HUES64 (cell line): ENCODE data around the gene PDE4DIP.
"Not testable (repeated sequence)": the region's sequence is repeated elsewhere in the genome, so short reads cannot be mapped to it uniquely, and the experiment has no call there.

ENCODE experiments used
- H3K27ac ChIP-seq: 2 replicates; pipeline ENCODE4 v1.7.0; 2013; ENCODE audit warnings: low read depth, low read length, inconsistent platforms
- H3K27me3 ChIP-seq: 2 replicates; pipeline ENCODE4 v1.6.1; 2013; ENCODE audit warnings: mild to moderate bottlenecking, low read length; ENCODE audit not compliant: insufficient read depth
- H3K36me3 ChIP-seq: 2 replicates; pipeline ENCODE4 v1.6.1; 2013; ENCODE audit warnings: mild to moderate bottlenecking, low read length; ENCODE audit not compliant: insufficient read depth
- H3K4me1 ChIP-seq: 2 replicates; pipeline ENCODE4 v1.6.1; 2013; ENCODE audit warnings: mild to moderate bottlenecking, low read length, moderate library complexity; ENCODE audit not compliant: insufficient read depth
- H3K4me3 ChIP-seq: 2 replicates; pipeline ENCODE4 v1.5.1; 2013; ENCODE audit warnings: mild to moderate bottlenecking, low read length, moderate library complexity
- H3K9ac ChIP-seq: 2 replicates; pipeline ENCODE4 v1.6.1; 2013; ENCODE audit warnings: mild to moderate bottlenecking, low read depth, low read length
- H3K9me3 ChIP-seq: 2 replicates; pipeline ENCODE4 v1.6.1; 2013; ENCODE audit warnings: low read depth, low read length; ENCODE audit not compliant: insufficient read depth
- WGBS: fragments of 150-250, 120-280 bp; methylation state at CpG from one replicate; pipeline ENCODE4 v1.1.7; 2013; ENCODE audit warnings: missing lambda C conversion rate; 5-methylcytosine and 5-hydroxymethylcytosine counted together

The PDE4DIP gene

GRCh38 chr1:149018577-149018976 is 174.3 kb downstream of the PDE4DIP start:
- 100% methylated on average over 1 of the region's 3 CpGs for WGBS
- H3K27me3 ChIP-seq, H3K4me1 ChIP-seq, H3K36me3 ChIP-seq, H3K9me3 ChIP-seq, H3K4me3 ChIP-seq, H3K9ac ChIP-seq, H3K27ac ChIP-seq: not testable (repeated sequence)

- not testable (repeated sequence) for H3K9me3 ChIP-seq
- no CpG with 5 or more reads among the region's 3 CpGs for WGBS
Observed at GRCh38 chr1:149024327-149024726, 180.1 kb downstream of the PDE4DIP start.

GRCh38 chr1:149033916-149034315 is 189.7 kb downstream of the PDE4DIP start:
- not testable (repeated sequence) for H3K4me1 ChIP-seq, H3K27ac ChIP-seq
- WGBS: 100% methylated on average over 2 of the region's 3 CpGs

More at GRCh38 chr1:149024327-149024726, 180.1 kb downstream of the PDE4DIP start:
- H3K4me1 ChIP-seq, H3K9ac ChIP-seq, H3K27me3 ChIP-seq, H3K36me3 ChIP-seq, H3K4me3 ChIP-seq, H3K27ac ChIP-seq: not testable (repeated sequence)

GRCh38 chr1:149043056-149043455 is 198.8 kb downstream of the PDE4DIP start:
- 92% methylated on average over 2 of the region's 4 CpGs for WGBS
- not testable (repeated sequence) for H3K9me3 ChIP-seq, H3K27ac ChIP-seq, H3K9ac ChIP-seq, H3K4me3 ChIP-seq, H3K27me3 ChIP-seq, H3K36me3 ChIP-seq, H3K4me1 ChIP-seq

More at GRCh38 chr1:149033916-149034315, 189.7 kb downstream of the PDE4DIP start:
- not testable (repeated sequence) for H3K27me3 ChIP-seq, H3K36me3 ChIP-seq, H3K4me3 ChIP-seq, H3K9ac ChIP-seq, H3K9me3 ChIP-seq

- not testable (repeated sequence) for H3K27ac ChIP-seq, H3K9me3 ChIP-seq, H3K36me3 ChIP-seq, H3K4me1 ChIP-seq, H3K9ac ChIP-seq, H3K4me3 ChIP-seq, H3K27me3 ChIP-seq
- WGBS: no CpG with 5 or more reads among the region's 3 CpGs
Observed at GRCh38 chr1:149064611-149065010, 220.4 kb downstream of the PDE4DIP start.

GRCh38 chr1:149075505-149076127 is 231.4 kb downstream of the PDE4DIP start:
- not testable (repeated sequence) for H3K27me3 ChIP-seq, H3K4me3 ChIP-seq, H3K27ac ChIP-seq, H3K4me1 ChIP-seq, H3K9ac ChIP-seq, H3K9me3 ChIP-seq, H3K36me3 ChIP-seq
- WGBS: 60% methylated on average over 4 of the region's 9 CpGs
